Endothelial cell of umbilical vein (primary cell): ENCODE measurements around the gene GOLGA8J. TPM values are rescaled to one million over a fixed set of nuclear protein-coding genes. Genes with fewer than 3 reads are reported as not detected.

Experiments used
- BruUV-seq: library from RNA; stranded (reverse); fragments of 400-500 nt; replicated peaks from 2 replicates; lab custom pipeline; 2021; lab: Mats Ljungman, UMichigan
- CTCF ChIA-PET: fragments of 300-600, 350-600 bp; sonication (Branson Sonifier 250); formaldehyde crosslinking; loops from one replicate; lab custom pipeline; 2021; ENCODE audit warnings: antibody characterized with exemption, inconsistent platforms; lab: Charles Lee
- POLR2A ChIA-PET: fragments of 300-600, 350-600 bp; sonication (Branson Sonifier 250); formaldehyde crosslinking; loops from one replicate; lab custom pipeline; 2021; ENCODE audit warnings: antibody characterized with exemption, inconsistent platforms; lab: Charles Lee
- DNase-seq: peaks from one replicate; pipeline ENCODE4 v3.0.0-alpha.2; 2011; ENCODE audit warnings: low read depth, low spot score
- FAIRE-seq: peaks from 2 replicates; lab custom pipeline; 2011; peaks lifted over from hg19 to GRCh38; lab: Jason Lieb, UNC
- H2AFZ ChIP-seq: 2 replicates; pipeline ENCODE4 v1.6.0; 2012; ENCODE audit warnings: low read depth, low read length, control low read depth, inconsistent platforms
- H3K27ac ChIP-seq: 2 replicates; pipeline ENCODE4 v1.5.1; 2011; ENCODE audit warnings: low read depth, mild to moderate bottlenecking, control low read depth, low read length, moderate library complexity; ENCODE audit not compliant: insufficient read depth
- H3K27me3 ChIP-seq, 2 experiments: 2 replicates each; pipeline versions ENCODE4 v1.6.0 to v1.6.1; 2011; ENCODE audit warnings: low read length in 2 of 2, mixed read lengths in 1 of 2; ENCODE audit not compliant: control insufficient read depth in 2 of 2, insufficient read depth in 2 of 2
- H3K36me3 ChIP-seq, 2 experiments: 2 replicates in 1 of 2; 3 replicates in 1 of 2; pipeline ENCODE4 v1.5.1; 2011; ENCODE audit warnings: low read length in 2 of 2, mild to moderate bottlenecking in 1 of 2, moderate library complexity in 1 of 2; ENCODE audit not compliant: control insufficient read depth in 2 of 2, insufficient read depth in 2 of 2; ENCODE audit errors: extremely low read depth in 1 of 2
- H3K4me1 ChIP-seq: 3 replicates; pipeline ENCODE4 v1.5.1; 2011; ENCODE audit warnings: mild to moderate bottlenecking, low read length; ENCODE audit not compliant: control insufficient read depth, insufficient read depth; ENCODE audit errors: extremely low read depth
- H3K4me2 ChIP-seq: 2 replicates; pipeline ENCODE4 v1.6.1; 2011; ENCODE audit warnings: low read length, control low read depth, mixed read lengths; ENCODE audit not compliant: insufficient read depth
- H3K4me3 ChIP-seq, 3 experiments: fragments of 200-600 bp in 1 of 3; sonication (generic), shearing (Covaris generic) in 1 of 3; replicated peaks in 1 of 3; 2 replicates each; pipeline ENCODE4 v1.5.1; 2011 to 2016; ENCODE audit warnings: control low read depth in 3 of 3, low read length in 3 of 3, mild to moderate bottlenecking in 2 of 3, inconsistent platforms in 1 of 3, low read depth in 1 of 3, moderate library complexity in 1 of 3; ENCODE audit not compliant: insufficient read depth in 1 of 3
- H3K79me2 ChIP-seq: 2 replicates; pipeline ENCODE4 v1.6.0; 2012; ENCODE audit warnings: low read length, inconsistent platforms; ENCODE audit not compliant: control insufficient read depth, insufficient read depth
- H3K9ac ChIP-seq: replicated peaks from 2 replicates; pipeline ENCODE3; 2011; ENCODE audit warnings: low read length, control low read depth; ENCODE audit not compliant: insufficient read depth; ENCODE audit errors: extremely low read depth
- H3K9me1 ChIP-seq: replicated peaks from 3 replicates; pipeline ENCODE4 v1.6.0; 2011; ENCODE audit warnings: mild to moderate bottlenecking, low read length; ENCODE audit not compliant: control insufficient read depth, insufficient read depth; ENCODE audit errors: extremely low read depth
- H3K9me3 ChIP-seq: replicated peaks from 2 replicates; pipeline ENCODE4 v1.5.1; 2012; ENCODE audit warnings: low read length, inconsistent platforms; ENCODE audit not compliant: control insufficient read depth, insufficient read depth
- H4K20me1 ChIP-seq: replicated peaks from 2 replicates; pipeline ENCODE3; 2011; ENCODE audit warnings: mild to moderate bottlenecking, low read length; ENCODE audit not compliant: control insufficient read depth, insufficient read depth; ENCODE audit errors: extremely low read depth
- EZH2 ChIP-seq: IDR thresholded peaks from 2 replicates; pipeline ENCODE4 v1.6.1; 2012; ENCODE audit warnings: borderline replicate concordance, low read depth, mild to moderate bottlenecking, moderate library complexity, low read length, inconsistent platforms; ENCODE audit not compliant: severe bottlenecking
- FOS ChIP-seq: IDR thresholded peaks from 2 replicates; pipeline ENCODE4 v1.6.1; 2011; ENCODE audit warnings: mild to moderate bottlenecking, low read length, moderate library complexity, borderline replicate concordance; ENCODE audit not compliant: insufficient read depth
- GATA2 ChIP-seq: IDR thresholded peaks from 2 replicates; pipeline ENCODE4 v1.7.0; 2011; ENCODE audit warnings: low read depth, mild to moderate bottlenecking, moderate library complexity, mixed read lengths, low read length; ENCODE audit not compliant: insufficient read length, insufficient read depth
- JUN ChIP-seq: IDR thresholded peaks from 2 replicates; pipeline ENCODE4 v1.6.1; 2011; ENCODE audit warnings: borderline replicate concordance, low read depth; ENCODE audit not compliant: insufficient read length, insufficient read depth
- MYC ChIP-seq: IDR thresholded peaks from one replicate; pipeline ENCODE4 v1.6.1; 2011; ENCODE audit warnings: mild to moderate bottlenecking, low read depth, low read length
- POLR2A ChIP-seq: IDR thresholded peaks from 2 replicates; pipeline ENCODE4 v1.6.1; 2012; ENCODE audit warnings: low read depth, mild to moderate bottlenecking, control low read depth, low read length
- POLR2AphosphoS5 ChIP-seq: IDR thresholded peaks from 2 replicates; pipeline ENCODE4 v1.6.1; 2012; ENCODE audit warnings: low read depth, mild to moderate bottlenecking, control low read depth, low read length, moderate library complexity; ENCODE audit not compliant: insufficient read depth
- dilution Hi-C: fragments of 300-500 bp; cut with MboI; formaldehyde crosslinking; loops from one replicate; pipeline ENCODE4 v1.15.0; 2019; ENCODE audit warnings: low sequenced_read_pairs; ENCODE audit not compliant: extremely low pct_ligation_motif_present
- intact Hi-C: fragments of 100-400 bp; cut with micrococcal nuclease; formaldehyde crosslinking; loops from one replicate; pipeline ENCODE4 v1.10.0; 2022
- polyA plus RNA-seq, 4 experiments: library from polyadenylated mRNA; depleted of rRNA in 3 of 4; stranded (reverse) in 3 of 4; unstranded in 1 of 4; fragments of >200 nt; gene quantifications; 2 replicates each; pipeline versions ENCODE4 v1.2.1 to v1.2.3, GENCODE V29; 2011 to 2012; ENCODE audit warnings: missing spikeins in 1 of 4
- total RNA-seq: library from RNA; stranded (reverse); gene quantifications from 2 replicates; pipeline ENCODE4 v1.2.3, GENCODE V29; 2021
- TF ChIP-seq, protein P1 (sequence below), 2 donors: IDR thresholded peaks; 1 replicate in 1 of 2; 2 replicates in 1 of 2; pipeline ENCODE4 v1.5.1; 2011; ENCODE audit warnings: low read length in 2 of 2, mild to moderate bottlenecking in 2 of 2, moderate library complexity in 2 of 2, control low read depth in 1 of 2, inconsistent platforms in 1 of 2, low read depth in 1 of 2; ENCODE audit not compliant: insufficient read depth in 1 of 2; ENCODE audit errors: extremely low read depth in 1 of 2
- TF ChIP-seq, protein P2 (sequence below): IDR thresholded peaks from 2 replicates; pipeline ENCODE4 v1.6.1; 2011; ENCODE audit not compliant: insufficient read depth, insufficient read length

The GOLGA8J gene
- total and polyA plus RNA-seq, 2 donors (not counting 3 experiments of a cell fraction or from before 2014, with no cell fraction given) = not detected

DNA sequence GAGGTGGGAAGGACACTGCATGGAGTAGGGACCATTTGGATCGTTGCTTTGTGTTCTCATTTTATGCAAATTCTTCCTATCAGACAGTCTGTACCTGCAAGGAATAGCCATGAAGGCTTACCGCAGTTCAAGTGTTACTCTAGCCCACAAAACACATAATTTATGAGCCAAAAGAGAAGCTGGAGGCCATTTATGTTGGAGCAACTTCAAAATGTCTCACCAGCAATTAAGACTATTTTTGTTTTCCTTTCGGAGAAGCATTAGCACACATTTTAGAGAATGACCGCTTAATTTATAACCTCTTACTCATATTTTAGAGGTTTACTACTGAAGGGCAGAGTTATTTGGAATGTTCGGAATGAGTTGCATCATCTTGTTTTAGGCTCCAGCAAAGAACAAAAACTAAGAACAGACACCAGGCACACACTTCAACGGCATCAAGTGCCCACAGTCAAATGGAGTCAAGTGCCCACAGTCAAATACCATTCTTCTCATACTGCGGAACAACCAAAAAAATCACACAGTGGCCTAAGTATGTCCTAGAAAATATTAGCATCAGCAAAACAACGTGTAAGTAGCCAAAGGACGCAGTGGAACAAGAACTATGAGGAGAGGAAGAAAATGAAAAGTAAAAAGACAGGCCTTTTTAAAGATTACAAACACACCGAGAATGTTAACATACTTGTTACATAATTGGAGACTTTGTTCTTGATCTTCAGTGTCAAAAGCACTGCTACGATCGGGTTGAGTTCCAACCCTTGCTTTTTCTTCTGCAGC is 17.5 kb upstream of the GOLGA8J start:
- ChIA-PET POLR2A (no interaction called here), CTCF (no interaction called here)
- FAIRE-seq (no peak), DNase-seq (no peak)
- dilution Hi-C loops = no loop called here
- Histone ChIP-seq H3K36me3 (no peaks in the 10 kb centered on the region), H3K4me2 (no peak overlapping the region), H3K9me3 (no peaks in the 10 kb centered on the region), H4K20me1 (no peaks in the 10 kb centered on the region), H3K4me1 (no peaks in the 10 kb centered on the region), H3K27ac (no peak overlapping the region), H3K9me1 (no peaks in the 10 kb centered on the region), H3K4me3 (no peak overlapping the region), H3K27me3 (no peaks in the 10 kb centered on the region), H2AFZ (no peak overlapping the region), H3K79me2 (no peaks in the 10 kb centered on the region), H3K9ac (no peak overlapping the region)
- no TSS peak for BruUV-seq
- intact Hi-C loops = no loop called here
- TF ChIP-seq JUN (no peak), GATA2 (no peak), MYC (no peak), EZH2 (no peak), POLR2A (no peak), POLR2AphosphoS5 (no peak), FOS (no peak)
- TF ChIP-seq, protein P1, sequence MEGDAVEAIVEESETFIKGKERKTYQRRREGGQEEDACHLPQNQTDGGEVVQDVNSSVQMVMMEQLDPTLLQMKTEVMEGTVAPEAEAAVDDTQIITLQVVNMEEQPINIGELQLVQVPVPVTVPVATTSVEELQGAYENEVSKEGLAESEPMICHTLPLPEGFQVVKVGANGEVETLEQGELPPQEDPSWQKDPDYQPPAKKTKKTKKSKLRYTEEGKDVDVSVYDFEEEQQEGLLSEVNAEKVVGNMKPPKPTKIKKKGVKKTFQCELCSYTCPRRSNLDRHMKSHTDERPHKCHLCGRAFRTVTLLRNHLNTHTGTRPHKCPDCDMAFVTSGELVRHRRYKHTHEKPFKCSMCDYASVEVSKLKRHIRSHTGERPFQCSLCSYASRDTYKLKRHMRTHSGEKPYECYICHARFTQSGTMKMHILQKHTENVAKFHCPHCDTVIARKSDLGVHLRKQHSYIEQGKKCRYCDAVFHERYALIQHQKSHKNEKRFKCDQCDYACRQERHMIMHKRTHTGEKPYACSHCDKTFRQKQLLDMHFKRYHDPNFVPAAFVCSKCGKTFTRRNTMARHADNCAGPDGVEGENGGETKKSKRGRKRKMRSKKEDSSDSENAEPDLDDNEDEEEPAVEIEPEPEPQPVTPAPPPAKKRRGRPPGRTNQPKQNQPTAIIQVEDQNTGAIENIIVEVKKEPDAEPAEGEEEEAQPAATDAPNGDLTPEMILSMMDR (IDR thresholded peaks at IDR 0.05; ENCODE audit: extremely low read depth in 1 of 2, insufficient read depth in 1 of 2, low read depth in 1 of 2, low read length in 2 of 2) = no peak
- TF ChIP-seq, protein P2, sequence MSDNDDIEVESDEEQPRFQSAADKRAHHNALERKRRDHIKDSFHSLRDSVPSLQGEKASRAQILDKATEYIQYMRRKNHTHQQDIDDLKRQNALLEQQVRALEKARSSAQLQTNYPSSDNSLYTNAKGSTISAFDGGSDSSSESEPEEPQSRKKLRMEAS = no peak
